ENCODE data around the gene TMEM72.

TMEM72 gene

DNA sequence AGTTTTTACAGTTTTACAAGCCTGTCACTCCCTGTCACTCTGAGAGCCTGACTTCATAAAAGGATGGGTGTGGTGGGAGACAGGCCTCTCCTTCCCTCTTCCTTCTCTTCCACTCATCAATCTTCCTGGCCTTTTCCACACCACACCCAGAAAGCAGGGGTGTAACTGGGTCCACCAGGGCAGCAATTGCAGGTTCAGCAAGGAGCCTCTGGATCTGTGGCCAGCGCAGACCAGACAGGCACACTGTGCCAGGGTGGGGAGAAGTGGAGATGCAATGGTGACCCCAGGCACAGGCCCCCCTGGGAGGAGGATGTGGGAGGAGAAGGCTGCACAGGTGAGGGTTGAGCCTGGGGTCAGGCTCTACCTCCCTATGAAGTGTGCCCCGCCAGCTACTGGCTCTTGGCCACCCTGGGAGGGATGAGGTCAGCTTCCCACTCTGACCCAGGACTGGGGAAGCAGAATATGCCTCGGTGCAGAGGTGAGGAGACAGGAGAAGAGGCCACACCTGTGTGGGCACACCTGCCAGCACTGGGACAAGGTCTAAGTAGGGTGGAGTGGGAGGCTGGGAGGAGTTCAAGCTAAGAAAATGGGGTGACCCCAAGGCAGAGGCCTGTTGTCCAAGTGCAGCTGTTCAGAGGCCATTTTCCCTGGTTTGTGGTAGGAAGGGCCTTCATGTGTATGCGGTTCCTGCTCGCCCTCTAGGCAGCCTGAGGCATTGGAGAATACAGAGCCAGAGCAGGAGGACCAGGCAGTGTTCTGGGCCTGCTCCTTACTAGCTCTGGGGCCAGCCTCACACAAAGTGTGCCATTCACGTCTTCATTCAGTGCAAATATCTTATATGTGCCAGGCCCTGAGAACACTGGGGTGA is 20.2 kb upstream of the TMEM72 start:
- DNase-seq: no peak

DNA sequence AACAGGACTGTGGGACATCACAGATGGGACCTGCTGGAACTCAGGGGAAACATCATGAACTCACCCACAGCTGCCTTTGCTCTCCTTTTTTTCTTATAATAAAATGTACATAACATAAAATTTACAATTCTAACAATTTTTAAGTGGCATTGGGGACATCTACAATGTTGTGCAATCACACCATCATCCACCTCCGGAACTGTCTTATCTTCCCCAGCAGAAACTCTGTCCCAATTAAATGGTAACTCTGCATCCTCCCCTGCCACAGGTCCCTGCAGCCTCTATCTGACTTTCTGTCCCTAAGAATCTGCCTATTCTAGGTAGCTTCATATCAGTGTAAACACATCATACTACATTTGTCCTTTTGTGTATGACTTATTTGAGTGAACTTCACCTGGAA is 19.4 kb upstream of the TMEM72 start:
- no peak for DNase-seq

DNA sequence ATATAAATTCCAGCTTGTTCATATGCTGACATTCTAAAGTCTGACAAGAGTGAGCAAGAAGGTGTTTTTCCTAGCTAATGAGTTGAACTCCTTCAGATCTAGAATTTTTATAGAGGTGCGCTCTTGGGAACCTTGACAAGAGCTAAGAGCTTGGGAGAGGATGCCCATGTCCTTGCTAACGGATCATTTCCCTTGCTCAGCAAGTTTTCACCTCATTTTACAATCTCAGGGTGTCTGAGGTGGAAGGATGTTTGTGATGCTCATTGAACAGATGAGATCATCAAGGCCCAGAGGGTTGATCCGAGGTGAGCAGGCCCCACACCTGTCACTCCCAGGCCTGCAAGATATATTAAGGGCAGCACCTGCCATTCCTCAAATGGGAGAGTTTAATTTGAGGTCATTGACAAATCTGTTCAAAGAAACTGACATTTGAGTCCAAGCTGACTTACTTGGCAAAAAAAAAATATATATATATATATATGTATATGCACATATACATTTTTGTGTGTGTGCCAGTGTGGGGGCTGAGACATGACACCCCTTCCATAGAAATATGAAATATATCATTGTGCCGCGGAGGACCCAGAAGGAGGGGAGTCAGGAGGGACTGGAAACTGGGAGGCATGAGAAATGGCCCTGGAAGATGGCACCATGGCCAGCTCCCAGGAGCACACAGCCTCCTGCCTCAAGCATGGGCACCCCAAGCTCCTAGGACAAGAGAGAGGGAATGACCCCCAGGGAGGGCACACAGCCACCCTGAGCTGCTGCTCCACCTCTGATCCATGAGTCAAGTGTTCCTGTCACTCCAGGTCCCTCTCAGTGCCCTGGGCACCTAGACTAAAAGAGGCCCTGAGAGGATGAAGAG is 17.3 kb upstream of the TMEM72 start:
- DNase-seq: no peak

DNA sequence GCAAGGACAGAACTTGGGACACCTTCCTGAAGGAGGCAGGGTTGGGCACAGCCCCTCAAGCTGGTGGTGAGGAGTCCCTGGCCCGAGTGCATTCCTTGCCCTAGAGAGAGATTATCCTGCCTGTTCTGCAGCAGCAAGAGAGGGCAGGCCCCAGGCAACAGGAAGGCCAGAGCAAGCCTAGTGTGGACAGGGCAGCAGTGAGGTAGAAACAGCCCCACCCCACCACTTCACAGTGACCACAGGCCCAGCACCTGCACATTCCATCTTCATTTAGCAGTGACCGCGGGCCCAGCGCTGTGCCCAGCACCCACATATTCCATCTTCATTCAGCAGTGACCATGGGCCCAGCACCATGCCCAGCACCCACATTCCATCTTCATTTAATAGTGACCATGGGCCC is 16.4 kb upstream of the TMEM72 start:
- no peak for DNase-seq

DNA sequence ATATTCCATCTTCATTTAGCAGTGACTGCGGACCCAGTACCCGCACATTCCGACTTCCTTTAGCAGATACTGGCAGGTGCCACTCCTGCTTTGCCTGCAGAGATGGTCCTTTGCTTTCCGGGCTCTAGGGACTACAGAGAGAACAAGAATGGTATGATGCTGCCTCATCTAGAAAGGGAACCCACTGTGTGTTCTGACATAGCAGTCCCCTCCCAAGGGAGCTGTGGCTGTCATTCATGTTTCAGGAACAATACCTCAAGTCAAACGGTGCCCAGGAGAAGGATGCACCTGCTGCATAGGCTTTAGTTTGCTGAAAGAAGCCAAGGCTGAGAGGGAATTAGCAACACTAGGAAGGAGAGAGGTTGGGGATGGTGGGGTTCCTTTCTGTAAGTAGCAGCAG is 15.9 kb upstream of the TMEM72 start:
- no peak for DNase-seq

DNA sequence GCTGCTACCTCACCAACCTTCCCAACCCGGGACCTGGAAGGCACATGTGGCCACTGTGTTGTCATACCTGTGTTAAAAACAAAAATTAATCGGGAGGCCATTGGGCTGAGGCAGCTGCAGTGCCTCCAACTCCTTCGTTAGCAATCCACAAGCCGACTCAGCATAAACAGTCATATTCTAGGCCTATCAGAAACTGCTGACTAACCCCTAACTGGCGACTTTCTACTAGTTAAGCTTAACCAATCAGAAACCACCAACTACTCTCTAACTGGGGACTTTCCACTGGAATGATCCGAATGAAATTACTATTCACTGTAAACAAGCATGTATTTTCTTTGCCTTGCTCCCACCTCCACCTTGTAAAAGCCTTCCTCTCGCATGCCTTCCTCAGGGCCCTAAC is 14.1 kb upstream of the TMEM72 start:
- DNase-seq: no peak

DNA sequence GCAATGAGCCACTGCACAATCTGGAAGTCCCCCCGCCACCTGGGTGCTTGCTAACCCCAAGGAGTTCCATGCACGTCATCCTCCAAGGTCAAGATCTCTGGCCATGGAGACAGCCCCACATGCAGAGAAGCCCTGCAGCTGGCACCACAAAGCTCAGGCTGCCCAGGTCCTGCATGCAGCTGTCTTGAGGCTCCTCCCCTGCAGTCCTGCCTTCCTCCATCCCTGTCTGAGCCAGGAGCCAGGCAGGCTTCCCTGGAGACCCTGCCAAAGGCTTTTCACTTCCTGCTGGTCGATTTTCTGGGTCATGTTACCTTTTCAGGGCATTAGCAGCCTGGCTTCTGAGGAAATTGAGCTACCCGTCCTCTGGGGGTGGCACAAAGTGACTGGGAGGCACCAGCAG is 12.5 kb upstream of the TMEM72 start:
- no peak for DNase-seq

DNA sequence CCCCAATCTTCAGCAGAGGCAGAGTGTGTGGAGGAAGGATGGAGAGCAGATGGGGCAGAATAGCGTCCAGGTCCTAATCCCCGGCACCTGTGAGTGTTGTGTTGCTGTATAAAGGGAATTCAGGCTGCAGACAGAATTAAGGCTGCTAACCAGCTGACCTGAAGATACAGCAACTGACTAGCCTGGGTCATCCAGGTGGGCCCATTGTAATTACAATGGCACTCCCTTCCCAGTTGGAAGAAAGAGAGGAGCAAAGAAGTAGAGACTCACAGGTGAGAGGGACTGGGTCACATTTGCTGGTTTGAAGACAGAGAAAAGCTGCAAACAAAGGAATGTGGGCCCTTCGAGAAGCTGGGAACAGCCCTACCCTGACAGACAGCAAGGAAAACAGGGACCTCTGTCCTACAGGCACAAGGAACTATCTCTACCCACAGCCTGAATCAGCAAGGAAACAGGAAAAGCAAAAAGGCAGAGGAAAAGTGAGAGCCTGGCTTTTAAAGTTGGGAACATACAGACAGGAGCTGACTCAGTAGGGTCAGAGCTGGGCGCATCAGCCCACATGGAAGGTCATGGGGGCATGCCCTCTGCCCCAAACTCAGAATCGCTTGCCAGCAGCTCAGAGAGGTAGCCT is 11.6 kb upstream of the TMEM72 start:
- no peak for DNase-seq

DNA sequence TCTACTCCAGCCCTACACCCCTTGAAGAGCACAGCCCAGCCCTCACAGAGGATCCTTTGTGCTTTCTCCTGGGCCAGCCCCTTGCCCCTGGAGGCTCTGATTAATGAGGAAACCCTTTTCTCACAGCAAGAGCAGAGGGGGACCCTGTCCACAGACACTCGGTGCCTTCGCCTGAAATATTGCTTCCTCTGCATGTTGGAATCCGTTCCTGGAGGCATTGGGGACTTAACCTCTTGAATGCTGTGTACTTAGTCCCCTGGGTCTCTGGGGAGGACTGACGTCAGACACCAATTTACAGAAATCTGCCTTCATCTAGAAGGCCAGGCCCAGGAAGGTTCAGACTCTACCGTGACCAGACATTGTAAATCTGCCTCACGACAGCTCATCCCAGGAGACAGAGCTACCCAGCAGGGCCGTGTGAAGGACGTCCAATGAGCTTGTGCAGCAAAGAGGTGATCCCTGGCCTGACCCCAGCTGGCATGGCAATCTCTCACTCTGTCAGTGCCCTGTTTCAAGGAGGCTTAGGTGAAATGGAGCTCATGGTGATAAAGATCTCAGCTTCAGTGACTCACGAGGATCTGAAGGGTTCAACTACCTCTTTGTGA is 8.1 kb upstream of the TMEM72 start:
- peak; percentile 15 for DNase-seq

DNA sequence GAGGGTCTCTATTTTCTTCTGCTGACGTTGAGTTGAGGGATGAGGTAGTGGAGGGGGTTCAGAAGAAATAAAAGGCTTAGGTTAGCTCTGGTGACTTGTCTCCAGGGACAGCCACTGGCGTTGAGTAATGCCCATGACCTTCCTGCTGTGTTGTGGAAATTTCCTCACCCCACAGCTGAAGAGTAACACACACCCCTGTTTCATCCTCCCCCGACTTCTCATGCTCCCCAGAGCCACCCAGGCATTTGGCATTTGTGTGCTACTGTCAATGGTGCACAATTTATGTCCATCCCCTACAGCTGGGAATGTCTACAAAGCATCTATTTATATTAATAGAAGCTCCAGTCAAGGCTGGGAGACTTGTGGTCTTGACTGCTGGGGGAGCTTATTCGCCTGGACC is 4.7 kb upstream of the TMEM72 start:
- DNase-seq: no peak

DNA sequence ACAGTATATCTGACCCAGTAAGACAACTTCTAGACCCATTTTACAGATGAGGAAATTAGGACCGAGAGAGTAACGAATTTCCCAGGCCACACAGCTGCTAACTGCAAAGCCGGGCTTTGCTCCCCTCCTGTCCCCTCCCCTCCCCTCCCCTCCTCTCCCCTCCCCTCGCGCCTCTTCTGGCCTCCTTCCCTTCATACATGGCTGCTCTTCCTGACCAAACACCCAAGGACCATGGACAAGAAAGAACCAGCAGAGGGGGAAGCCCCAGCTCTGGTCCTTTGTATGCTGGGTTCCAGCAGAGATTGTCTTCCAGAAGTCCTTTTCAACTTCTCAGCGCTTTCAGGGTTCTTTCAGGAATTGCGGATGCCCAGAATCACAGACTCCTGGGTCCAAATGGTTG is 3.6 kb upstream of the TMEM72 start:
- DNase-seq: no peak

DNA sequence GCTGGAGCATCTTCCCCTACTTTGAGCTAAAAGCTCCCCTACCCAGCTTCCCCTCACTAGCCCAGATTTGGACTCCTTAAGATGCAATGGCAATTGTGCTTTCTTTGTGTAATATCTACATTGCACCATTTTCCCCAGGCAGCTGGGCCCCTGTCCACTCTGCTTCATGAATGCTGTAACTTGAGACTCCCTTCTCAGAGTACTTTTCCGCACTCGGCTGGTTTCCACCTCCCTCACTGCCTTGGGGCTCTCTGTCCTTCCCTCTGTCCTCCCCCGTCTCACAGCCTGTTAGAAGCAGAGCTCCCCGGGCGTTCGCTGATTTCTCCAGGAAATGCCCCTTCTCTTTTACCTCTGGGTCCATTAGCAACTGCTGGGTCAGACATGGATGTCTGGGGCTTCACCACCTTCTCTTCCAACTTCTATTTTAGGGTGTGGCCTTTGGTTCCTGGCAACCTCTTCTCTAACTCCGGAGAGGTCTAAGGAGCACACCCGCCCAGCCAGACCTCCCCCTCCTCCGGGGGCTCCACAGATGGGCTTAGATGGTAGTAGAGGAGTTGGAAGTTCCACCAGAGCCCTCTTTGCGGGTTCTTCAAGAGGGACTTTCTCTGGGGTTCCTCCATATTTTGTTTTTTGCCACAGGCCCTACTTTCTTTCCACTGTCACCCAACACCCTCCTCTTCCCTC is 2.9 kb upstream of the TMEM72 start:
- peak; percentile 5 for DNase-seq

DNA sequence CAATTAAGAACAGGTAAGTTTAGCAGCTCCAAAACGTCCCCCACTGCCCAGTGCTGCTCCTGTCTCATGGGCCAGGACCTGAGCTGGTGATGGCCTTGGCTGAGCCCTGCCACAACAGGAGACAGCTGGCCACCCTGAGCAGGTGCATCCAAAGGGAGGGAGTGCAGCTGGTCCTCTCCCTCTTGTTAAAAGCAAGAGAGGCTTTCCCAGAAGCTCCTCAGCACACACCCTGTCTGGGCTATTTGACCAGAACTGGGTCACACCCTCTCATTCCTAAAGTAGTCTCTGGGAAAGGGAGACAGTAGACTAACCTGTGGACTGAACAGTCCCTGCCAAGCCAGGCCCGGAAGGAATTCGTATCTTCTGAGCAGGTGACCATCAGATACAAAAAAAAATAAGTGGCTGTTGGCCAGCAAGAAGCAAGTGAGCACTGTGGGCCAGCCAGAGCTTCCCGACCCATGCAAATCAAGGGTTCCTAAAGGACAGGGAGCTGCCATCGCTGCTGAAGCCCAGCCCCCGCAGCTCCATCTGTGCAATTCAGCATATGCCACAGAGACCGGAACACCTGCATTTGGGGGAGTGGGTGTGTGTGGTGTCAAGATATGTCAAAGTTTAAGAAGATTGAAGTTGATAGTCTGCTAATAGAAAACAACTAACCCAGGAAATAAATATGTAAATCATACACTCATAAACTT is 2.1 kb upstream of the TMEM72 start:
- DNase-seq: no peak

DNA sequence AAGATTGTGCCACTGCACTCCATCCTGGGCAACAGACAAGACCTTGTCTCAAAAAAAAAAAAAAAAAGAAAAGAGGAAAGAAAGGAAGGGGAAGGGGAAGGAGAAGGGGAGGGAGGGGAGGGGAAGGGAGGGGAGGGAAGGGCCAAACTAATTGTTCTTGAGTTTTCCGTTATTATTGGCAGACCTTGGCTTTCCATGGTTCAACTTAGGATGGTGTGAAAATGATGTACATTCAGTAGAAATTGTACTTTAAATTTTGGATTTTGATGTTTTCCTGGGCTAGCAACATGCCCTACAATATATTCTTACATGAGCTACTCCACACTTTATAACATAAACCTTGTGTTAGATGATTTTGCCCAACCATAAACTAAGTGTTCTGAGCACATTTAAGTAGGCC is 1.2 kb upstream of the TMEM72 start:
- DNase-seq: no peak

DNA sequence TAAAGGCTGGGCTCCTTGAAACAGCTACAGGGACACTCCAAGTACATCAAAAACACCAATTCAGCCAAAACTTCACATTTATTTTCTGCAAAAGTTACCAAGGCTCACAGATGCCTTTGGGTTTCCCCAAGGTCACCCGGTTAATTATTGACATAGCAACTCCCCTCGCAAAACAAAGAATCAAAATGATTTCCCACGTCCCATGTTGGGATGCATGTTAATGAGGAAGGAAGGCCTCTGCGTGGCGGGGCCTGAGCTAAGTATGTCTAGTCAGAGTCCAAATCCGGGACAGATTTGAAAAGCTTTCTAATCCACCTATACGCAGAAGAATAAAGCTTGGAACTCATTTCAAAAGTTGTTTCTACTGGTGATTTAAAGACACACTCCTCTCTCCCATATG is 535 bp upstream of the TMEM72 start:
- no peak for DNase-seq

DNA sequence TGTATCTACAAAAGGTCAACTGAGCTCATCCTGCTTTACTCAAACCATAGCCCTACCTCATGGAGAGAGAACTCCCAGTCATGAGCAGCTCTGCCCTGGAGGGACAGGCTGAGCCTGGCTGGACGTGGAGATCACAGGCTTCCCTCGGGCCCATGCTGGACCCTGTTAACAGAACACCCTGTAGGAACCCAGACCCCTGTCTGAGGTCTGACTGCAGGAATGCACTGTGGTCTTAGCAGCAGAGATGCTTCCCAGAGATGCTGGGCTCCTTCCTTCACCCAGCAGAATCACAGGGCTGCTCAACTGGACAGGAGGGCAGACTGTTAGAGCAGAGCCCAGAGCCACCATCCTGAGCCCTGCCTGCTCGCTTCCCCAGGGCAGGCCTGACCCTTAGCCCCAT is 814 bp downstream of the TMEM72 start:
- no peak for DNase-seq

DNA sequence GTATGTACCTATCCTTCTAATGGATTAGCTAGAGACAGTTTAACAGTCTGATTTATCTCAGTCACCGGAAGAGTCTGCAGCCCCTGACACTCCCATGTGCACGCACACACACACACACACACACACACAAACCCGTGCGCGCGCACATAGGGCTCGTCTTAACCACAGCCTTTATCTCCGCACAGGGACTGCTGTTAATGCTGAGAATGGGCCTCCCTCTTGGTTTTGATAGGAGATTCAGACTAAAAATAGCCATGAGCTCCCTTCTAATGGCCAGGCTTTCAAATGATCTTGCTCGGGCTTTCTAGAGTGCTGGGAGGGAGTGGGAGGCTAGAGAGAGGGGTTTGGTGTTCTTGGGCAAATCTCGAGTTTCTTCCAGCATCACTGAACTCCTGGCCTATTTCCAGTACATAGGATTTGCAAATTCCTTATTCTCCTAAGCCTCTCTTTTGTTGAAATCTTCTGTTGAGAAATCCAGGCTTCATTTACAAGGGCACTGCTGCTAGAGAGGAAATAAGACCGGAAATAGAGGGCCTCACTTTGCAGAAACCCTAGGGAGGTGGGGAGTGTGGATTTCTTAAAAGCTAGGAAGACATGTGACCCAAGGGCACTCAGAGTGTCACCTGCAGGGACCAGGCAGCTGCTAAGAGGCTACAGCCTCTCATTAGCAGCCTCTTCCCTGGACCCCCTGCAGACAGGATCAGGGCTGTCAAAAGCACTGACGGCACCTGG is 2.4 kb downstream of the TMEM72 start:
- DNase-seq: no peak

DNA sequence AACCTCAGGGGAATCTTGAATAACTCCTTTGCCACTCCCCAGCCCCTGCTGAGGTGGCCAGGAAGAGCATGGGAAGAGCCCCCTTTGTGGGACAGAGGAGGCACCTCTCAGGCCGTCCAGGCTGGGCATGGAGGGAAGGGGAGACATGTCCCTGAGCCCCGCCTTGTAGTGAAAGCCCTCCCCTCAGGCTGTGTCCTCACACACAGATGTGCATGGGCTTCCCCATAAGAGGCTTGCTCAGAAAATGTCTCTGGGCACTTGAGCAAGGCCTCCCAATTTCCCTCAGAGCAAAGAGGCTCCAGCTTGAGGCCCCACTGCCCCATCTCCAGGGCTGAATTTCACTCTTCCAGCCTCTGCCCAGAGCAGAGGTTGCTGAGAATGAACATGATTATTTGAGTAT is 3.8 kb downstream of the TMEM72 start:
- no peak for DNase-seq

DNA sequence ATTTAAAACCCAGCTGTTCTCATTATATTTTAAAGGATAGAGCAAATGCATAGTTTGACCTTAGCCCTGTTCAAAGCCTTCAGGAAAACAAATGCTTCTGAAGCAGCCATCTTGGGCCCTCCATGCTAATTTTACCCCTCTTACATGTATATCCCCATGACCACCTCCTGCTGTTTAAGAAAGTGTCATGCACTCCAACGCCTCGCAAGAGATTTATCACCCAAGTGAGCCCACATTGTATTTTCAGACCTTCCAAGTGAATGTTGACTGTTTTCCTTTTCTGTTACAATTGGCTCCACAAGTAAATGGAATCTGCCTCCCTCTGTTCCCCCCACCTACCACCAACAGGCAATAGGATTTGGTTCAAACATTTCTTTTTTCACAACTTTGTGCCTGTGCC is 5.3 kb downstream of the TMEM72 start:
- no peak for DNase-seq

DNA sequence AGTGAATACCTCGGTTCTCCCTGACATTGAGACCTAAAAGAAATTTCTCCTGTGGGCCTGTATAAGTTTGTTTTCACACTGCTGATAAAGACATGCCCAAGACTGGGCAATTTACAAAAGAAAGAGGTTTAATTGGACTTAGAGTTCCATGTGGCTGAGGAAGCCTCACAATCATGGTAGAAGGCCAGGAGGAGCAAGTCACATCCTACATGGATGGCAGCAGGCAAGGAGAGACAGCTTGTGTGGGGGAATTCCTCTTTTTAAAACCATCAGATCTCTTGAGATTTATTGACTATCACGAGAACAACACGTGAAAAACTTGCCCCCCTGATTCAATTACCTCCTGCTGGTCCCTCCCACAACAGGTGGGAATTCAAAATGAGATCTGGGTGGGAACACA is 6.7 kb downstream of the TMEM72 start:
- no peak for DNase-seq

DNA sequence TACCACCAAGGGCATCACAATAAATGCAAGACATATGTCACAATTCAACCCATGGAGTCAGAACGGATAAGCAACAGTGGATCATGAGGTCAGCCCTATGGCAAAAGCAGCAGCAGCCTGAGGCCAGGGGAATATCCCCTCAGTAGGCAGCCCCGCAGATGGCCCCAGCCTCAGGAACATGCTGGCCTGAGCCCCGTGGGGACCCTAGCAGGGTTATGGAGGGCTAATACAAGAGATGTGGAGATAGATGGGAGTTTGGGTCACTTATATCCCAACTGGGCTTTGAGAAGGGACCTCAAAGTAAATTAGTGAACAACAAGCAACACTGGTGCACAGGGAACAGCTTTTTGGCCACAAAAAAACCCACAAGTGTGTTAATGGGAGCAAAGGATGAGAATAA is 9.1 kb downstream of the TMEM72 start:
- DNase-seq: no peak
